Hematopoietic multipotent progenitor cell treated with erythropoietin and hydrocortisone succinate and interleukin-3 and kit ligand, for 4 days (in vitro differentiated cells): ENCODE data around the gene SRRM3.
A peak's percentile ranks its signal among the peaks of the same experiment; 100 is the strongest.
"Not testable (repeated sequence)": the region's sequence is repeated elsewhere in the genome, so short reads cannot be mapped to it uniquely, and the experiment has no call there.

ENCODE experiments used
- DNase-seq: peaks from one replicate; pipeline ENCODE4 v3.0.0-alpha.2; 2015

The SRRM3 gene

GRCh38 chr7:76267107-76267893 is 65.6 kb downstream of the SRRM3 start:
- DNase-seq: no peak

GRCh38 chr7:76267894-76268183 is 66.1 kb downstream of the SRRM3 start:
- no peak for DNase-seq

GRCh38 chr7:76268376-76268775 is 66.7 kb downstream of the SRRM3 start:
- no peak for DNase-seq

- no peak for DNase-seq
Observed at GRCh38 chr7:76269895-76270294, 68.2 kb downstream of the SRRM3 start.

GRCh38 chr7:76271384-76271783 is 69.7 kb downstream of the SRRM3 start:
- not testable (repeated sequence) for DNase-seq

GRCh38 chr7:76272142-76272541 is 70.4 kb downstream of the SRRM3 start:
- DNase-seq: no peak

- no peak for DNase-seq
Observed at GRCh38 chr7:76272851-76273497, 71.3 kb downstream of the SRRM3 start.

- DNase-seq: no peak
Observed at GRCh38 chr7:76273503-76273902, 71.8 kb downstream of the SRRM3 start.

GRCh38 chr7:76278540-76278939 is 76.8 kb downstream of the SRRM3 start:
- peak; percentile 34 for DNase-seq

GRCh38 chr7:76280408-76280807 is 78.7 kb downstream of the SRRM3 start:
- DNase-seq: no peak

- no peak for DNase-seq
Observed at GRCh38 chr7:76281006-76281705, 79.5 kb downstream of the SRRM3 start.

GRCh38 chr7:76281706-76282343 is 80.1 kb downstream of the SRRM3 start:
- DNase-seq: no peak

- DNase-seq: peak; percentile 34
Observed at GRCh38 chr7:76282344-76283253, 80.9 kb downstream of the SRRM3 start.

GRCh38 chr7:76283254-76284159 is 81.8 kb downstream of the SRRM3 start:
- no peak for DNase-seq

- no peak for DNase-seq
Observed at GRCh38 chr7:76285604-76286374, 84.1 kb downstream of the SRRM3 start.

- no peak for DNase-seq
Observed at GRCh38 chr7:76286842-76287403, 85.2 kb downstream of the SRRM3 start.

GRCh38 chr7:76290847-76291350 is 89.2 kb downstream of the SRRM3 start:
- DNase-seq: not testable (repeated sequence)

GRCh38 chr7:76291351-76292212 is 89.9 kb downstream of the SRRM3 start:
- peak; percentile 93 for DNase-seq

GRCh38 chr7:76292213-76292573 is 90.5 kb downstream of the SRRM3 start:
- DNase-seq: peak; percentile 72
